OCI-LY7 (cell line): Measurements from ENCODE around the gene CD74. TPM values are rescaled to one million over a fixed set of nuclear protein-coding genes. Genes with fewer than 3 reads are reported as not detected.

ENCODE experiments used
- BruUV-seq: library from RNA; stranded (reverse); fragments of 400-500 nt; replicated peaks from 2 replicates; lab custom pipeline; 2021; lab: Mats Ljungman, UMichigan
- CTCF ChIA-PET: fragments of 300-600 bp; sonication (Branson Sonifier 250); formaldehyde crosslinking; loops from one replicate; lab custom pipeline; 2022; ENCODE audit warnings: antibody characterized with exemption; ENCODE audit not compliant: unreplicated experiment; lab: Charles Lee
- POLR2A ChIA-PET: fragments of 300-600 bp; sonication (Branson Sonifier 250); formaldehyde crosslinking; loops from one replicate; lab custom pipeline; 2022; ENCODE audit warnings: antibody characterized with exemption; lab: Charles Lee
- DNase-seq: peaks from one replicate; pipeline ENCODE4 v3.0.0-alpha.2; 2015; ENCODE audit warnings: low spot score
- H2AFZ ChIP-seq: fragments of 200-600 bp; sonication (generic), shearing (Covaris generic); 2 replicates; pipeline ENCODE4 v1.6.1; 2014; ENCODE audit warnings: mild to moderate bottlenecking, antibody characterized with exemption, low read length, moderate library complexity
- H3K27ac ChIP-seq: fragments of 200-600 bp; sonication (generic); 2 replicates; pipeline ENCODE4 v1.5.1; 2014; ENCODE audit warnings: mixed run types, low read depth, mild to moderate bottlenecking, moderate library complexity, low read length, inconsistent platforms; ENCODE audit not compliant: poor library complexity, severe bottlenecking
- H3K36me3 ChIP-seq: fragments of 200-600 bp; sonication (generic); 2 replicates; pipeline ENCODE4 v1.6.1; 2014; ENCODE audit warnings: mild to moderate bottlenecking, antibody characterized with exemption, low read length, moderate library complexity, mixed read lengths; ENCODE audit not compliant: insufficient read depth
- H3K4me1 ChIP-seq: fragments of 200-600 bp; sonication (generic); 2 replicates; pipeline ENCODE4 v1.5.1; 2014; ENCODE audit warnings: mild to moderate bottlenecking, low read length; ENCODE audit not compliant: insufficient read depth, poor library complexity, severe bottlenecking
- H3K4me2 ChIP-seq: fragments of 200-600 bp; sonication (generic); 2 replicates; pipeline ENCODE4 v1.6.1; 2014; ENCODE audit warnings: mild to moderate bottlenecking, low read length
- H3K4me3 ChIP-seq: fragments of 200-600 bp; sonication (generic); 2 replicates; pipeline ENCODE4 v1.5.1; 2014; ENCODE audit warnings: mild to moderate bottlenecking, low read depth, low read length; ENCODE audit not compliant: poor library complexity, severe bottlenecking
- H3K79me2 ChIP-seq: fragments of 200-600 bp; sonication (generic); 2 replicates; pipeline ENCODE4 v1.6.1; 2016; ENCODE audit warnings: low read depth, mild to moderate bottlenecking, low read length, moderate library complexity, mixed read lengths; ENCODE audit not compliant: insufficient read depth
- H3K9me2 ChIP-seq: fragments of 200-600 bp; sonication (generic); 2 replicates; pipeline ENCODE4 v1.6.1; 2016; ENCODE audit warnings: mild to moderate bottlenecking, low read length, mixed read lengths; ENCODE audit not compliant: insufficient read depth
- H3K9me3 ChIP-seq: fragments of 200-600 bp; sonication (generic); 2 replicates; pipeline ENCODE4 v1.6.1; 2014; ENCODE audit warnings: mild to moderate bottlenecking, mixed run types, low read length, mixed read lengths
- H4K20me1 ChIP-seq: fragments of 200-600 bp; sonication (generic); 2 replicates; pipeline ENCODE4 v1.6.1; 2014; ENCODE audit warnings: mild to moderate bottlenecking, antibody characterized with exemption, low read length, moderate library complexity, mixed read lengths; ENCODE audit not compliant: insufficient read depth
- CTCF ChIP-seq: fragments of 200-600 bp; sonication (generic); conservative IDR thresholded peaks from 2 replicates; pipeline ENCODE4 v1.5.1; 2014; ENCODE audit warnings: mild to moderate bottlenecking, antibody characterized with exemption, low read length, moderate library complexity, mixed read lengths
- EZH2phosphoT487 ChIP-seq: fragments of 200-600 bp; sonication (generic); IDR thresholded peaks from 2 replicates; pipeline ENCODE4 v1.6.1; 2018; ENCODE audit warnings: low read depth, borderline replicate concordance, mild to moderate bottlenecking, mixed run types, antibody characterized with exemption, low read length, moderate library complexity, mixed read lengths
- intact Hi-C: fragments of 100-400 bp; cut with micrococcal nuclease; formaldehyde crosslinking; loops from one replicate; pipeline ENCODE4 v1.10.0; 2022; ENCODE audit not compliant: unreplicated experiment
- total RNA-seq, 2 experiments: library from RNA; depleted of rRNA in 1 of 2; stranded (reverse); fragments of >200 nt in 1 of 2; shearing (Covaris generic) in 1 of 2; gene quantifications; 2 replicates each; pipeline ENCODE4 v1.2.3, GENCODE V29; 2014 to 2022

The CD74 gene
- total RNA-seq, 2 experiments from 2014 or later = 1,759 to 3,686 TPM

DNA sequence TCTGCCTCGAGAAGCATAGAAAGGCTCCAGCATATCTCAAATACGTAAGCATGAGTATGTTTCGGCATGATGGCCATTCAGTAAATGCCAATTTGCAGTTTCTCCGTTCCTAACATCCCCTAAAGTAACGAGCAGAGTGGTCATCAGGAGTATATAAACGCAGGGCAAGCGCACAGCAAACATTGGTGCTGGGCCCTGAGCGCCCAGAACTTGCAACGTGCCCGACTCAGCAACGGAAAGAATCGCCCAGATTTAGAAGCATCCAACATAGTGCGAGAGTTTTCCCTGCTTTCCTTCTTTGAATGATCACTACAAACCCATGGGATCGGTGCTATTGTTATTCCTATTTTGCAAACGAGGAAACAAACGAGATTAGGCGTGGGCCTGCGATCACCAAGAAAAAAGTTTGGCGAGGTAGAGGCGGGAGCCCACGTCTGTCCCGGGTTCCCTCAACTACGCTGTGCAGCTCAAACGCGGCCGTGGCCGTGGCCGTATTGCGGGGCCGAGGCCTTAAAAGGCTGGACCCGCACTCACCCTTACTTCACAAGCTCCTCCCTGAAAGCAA, 36.3 kb upstream of the CD74 start:
- BruUV-seq = TSS peak; percentile 85
- H3K9me2 ChIP-seq = no peaks in the 10 kb centered on the region
- peaks cover 31% of the 10 kb centered on the region for H4K20me1 ChIP-seq
- H3K4me3 ChIP-seq = peak overlapping the region; percentile 97
- POLR2A ChIA-PET = interaction anchor here (0.6 to 1.9 kb wide), 7 partner anchors 8 to 669 kb away, joined by 3 to 6 read pairs (median 4); no protein-coding TSS in a partner anchor
- intact Hi-C loops = loop anchor here (2.0 kb wide), 2 partner anchors 92 to 252 kb away; partner anchors contain the start of genes RBM22 and TCOF1
- H3K79me2 ChIP-seq = peaks cover 35% of the 10 kb centered on the region
- peaks cover 54% of the 10 kb centered on the region for H3K36me3 ChIP-seq
- peaks cover 7% of the 10 kb centered on the region; the same call in 1 of the 2 replicates for H3K9me3 ChIP-seq
- H3K4me1 ChIP-seq = peaks cover 20% of the 10 kb centered on the region
- no peak for TF ChIP-seq CTCF
- TF ChIP-seq EZH2phosphoT487 = no peak
- H2AFZ ChIP-seq = peak overlapping the region; percentile 83; the same call in 1 of the 2 replicates
- CTCF ChIA-PET = interaction anchor here (1.6 kb wide), 1 partner anchor 50 kb away, joined by 7 read pairs; no protein-coding TSS in a partner anchor
- peak overlapping the region; percentile 79 for H3K4me2 ChIP-seq
- DNase-seq = peak; percentile 21
- H3K27ac ChIP-seq = peak overlapping the region; percentile 80

GRCh38 chr5:150448334-150448733, 35.6 kb upstream of the CD74 start:
- Histone ChIP-seq H3K9me3 (peaks cover 7% of the 10 kb centered on the region; the same call in 1 of the 2 replicates), H3K4me3 (peak overlapping the region; percentile 97), H3K79me2 (peaks cover 35% of the 10 kb centered on the region), H3K4me2 (peak overlapping the region; percentile 79), H4K20me1 (peaks cover 31% of the 10 kb centered on the region), H3K36me3 (peaks cover 61% of the 10 kb centered on the region), H3K27ac (peak overlapping the region; percentile 80), H3K4me1 (peaks cover 20% of the 10 kb centered on the region), H2AFZ (no peak overlapping the region), H3K9me2 (no peaks in the 10 kb centered on the region)
- ChIA-PET POLR2A (interaction anchor here (0.9 kb wide), 1 partner anchor 9 kb away, joined by 3 read pairs; no protein-coding TSS in a partner anchor), CTCF (no interaction called here)
- DNase-seq = peak; percentile 28
- intact Hi-C loops = loop anchor here (2.0 kb wide), 2 partner anchors 92 to 252 kb away; partner anchors contain the start of genes RBM22 and TCOF1
- no TSS peak for BruUV-seq
- no peak for TF ChIP-seq CTCF
- no peak for TF ChIP-seq EZH2phosphoT487

DNA sequence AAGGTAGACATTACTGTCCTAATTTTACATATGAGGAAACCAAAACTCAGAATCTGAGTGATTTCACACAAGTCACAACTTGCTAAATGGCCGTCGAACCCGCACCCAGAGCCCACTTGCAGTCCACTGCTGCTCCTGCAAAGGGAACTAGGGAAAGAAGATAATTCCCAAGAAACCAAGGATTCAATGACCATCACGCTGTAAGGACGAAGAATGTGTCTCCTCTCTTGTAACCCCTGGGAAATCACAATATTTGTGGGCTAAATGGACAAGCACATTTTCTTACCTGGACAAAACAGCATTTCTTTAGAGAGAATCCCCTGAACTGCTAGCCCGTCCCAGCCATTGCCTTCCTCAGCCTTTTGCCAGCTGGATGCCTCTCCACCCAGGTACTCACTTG, 34.5 kb upstream of the CD74 start:
- peaks cover 31% of the 10 kb centered on the region for H4K20me1 ChIP-seq
- H3K27ac ChIP-seq = peak overlapping the region; percentile 80
- DNase-seq = no peak
- intact Hi-C loops = no loop called here
- H2AFZ ChIP-seq = no peak overlapping the region
- peak overlapping the region; percentile 97 for H3K4me3 ChIP-seq
- no TSS peak for BruUV-seq
- ChIA-PET CTCF (no interaction called here), POLR2A (interaction anchor here (0.9 kb wide), 1 partner anchor 10 kb away, joined by 3 read pairs; no protein-coding TSS in a partner anchor)
- H3K36me3 ChIP-seq = peaks cover 68% of the 10 kb centered on the region
- H3K9me2 ChIP-seq = no peaks in the 10 kb centered on the region
- peaks cover 7% of the 10 kb centered on the region; the same call in 1 of the 2 replicates for H3K9me3 ChIP-seq
- TF ChIP-seq EZH2phosphoT487 (no peak), CTCF (no peak)
- peaks cover 35% of the 10 kb centered on the region for H3K79me2 ChIP-seq
- H3K4me1 ChIP-seq = peaks cover 20% of the 10 kb centered on the region
- H3K4me2 ChIP-seq = peak overlapping the region; percentile 79
